Ectodermal cell (in vitro differentiated cells): ENCODE measurements around the gene PERM1.
A peak's percentile ranks its signal among the peaks of the same experiment; 100 is the strongest.
"Not testable (repeated sequence)": the region's sequence is repeated elsewhere in the genome, so short reads cannot be mapped to it uniquely, and the experiment has no call there.

Experiments
- H3K27ac ChIP-seq: 2 replicates; pipeline ENCODE4 v1.7.0; 2013; ENCODE audit warnings: mild to moderate bottlenecking, low read depth, low read length; ENCODE audit not compliant: insufficient read depth, poor library complexity, severe bottlenecking
- H3K27me3 ChIP-seq: 2 replicates; pipeline ENCODE4 v1.7.0; 2013; ENCODE audit warnings: mild to moderate bottlenecking, low read length; ENCODE audit not compliant: insufficient read depth, control insufficient read depth, poor library complexity, severe bottlenecking
- H3K36me3 ChIP-seq: one replicate; pipeline ENCODE4 v1.7.0; 2013; ENCODE audit warnings: low read length; ENCODE audit not compliant: control insufficient read depth, insufficient read depth
- H3K4me1 ChIP-seq: one replicate; pipeline ENCODE4 v1.7.0; 2013; ENCODE audit warnings: low read length; ENCODE audit not compliant: control insufficient read depth, insufficient read depth
- H3K4me3 ChIP-seq: 2 replicates; pipeline ENCODE4 v1.7.0; 2013; ENCODE audit warnings: low read depth, low read length, control low read depth; ENCODE audit not compliant: insufficient read depth
- H3K9me3 ChIP-seq: 2 replicates; pipeline ENCODE4 v1.7.0; 2013; ENCODE audit warnings: mild to moderate bottlenecking, low read length, moderate library complexity; ENCODE audit not compliant: control insufficient read depth
- WGBS, 2 experiments: methylation state at CpG; one replicate each; pipeline ENCODE4 v1.1.7; 2013; ENCODE audit warnings: missing lambda C conversion rate in 2 of 2; 5-methylcytosine and 5-hydroxymethylcytosine counted together

The PERM1 gene

GRCh38 chr1:1014799-1015681 lies 33.1 kb upstream of the PERM1 start:
- H3K9me3 ChIP-seq, result no peaks in the 10 kb centered on the region
- H3K4me1 ChIP-seq, result peaks cover 23% of the 10 kb centered on the region
- peak overlapping the region; percentile 61 for H3K4me3 ChIP-seq
- no peaks in the 10 kb centered on the region for H3K27me3 ChIP-seq
- H3K36me3 ChIP-seq, result no peaks in the 10 kb centered on the region
- 77% methylated on average over 20 of the region's 20 CpGs for WGBS, 2 experiments
- H3K27ac ChIP-seq, result no peak overlapping the region

GRCh38 chr1:1013922-1014648 lies 32.2 kb upstream of the PERM1 start:
- 55 to 57% methylated on average over 41 of the region's 41 CpGs for WGBS, 2 experiments
- H3K4me3 ChIP-seq, result peak overlapping the region; percentile 61
- H3K36me3 ChIP-seq, result no peaks in the 10 kb centered on the region
- no peak overlapping the region for H3K27ac ChIP-seq
- H3K4me1 ChIP-seq, result peaks cover 23% of the 10 kb centered on the region
- H3K27me3 ChIP-seq, result no peaks in the 10 kb centered on the region
- H3K9me3 ChIP-seq, result no peaks in the 10 kb centered on the region

GRCh38 chr1:1013105-1013921 lies 31.4 kb upstream of the PERM1 start, which contains the start of gene ISG15:
ISG15 (plus strand) TSS chr1:1013497; CDS start chr1:1013574, 77 bp downstream.
- H3K36me3 ChIP-seq, result no peaks in the 10 kb centered on the region
- WGBS, 2 experiments, result 9% methylated on average over 30 of the region's 30 CpGs
- H3K4me1 ChIP-seq, result peaks cover 23% of the 10 kb centered on the region
- H3K27me3 ChIP-seq, result no peaks in the 10 kb centered on the region
- H3K9me3 ChIP-seq, result no peaks in the 10 kb centered on the region
- peak within 1 kb of the TSS; percentile 61 for H3K4me3 ChIP-seq
- peak within 1 kb of the TSS; percentile 62 for H3K27ac ChIP-seq

DNA sequence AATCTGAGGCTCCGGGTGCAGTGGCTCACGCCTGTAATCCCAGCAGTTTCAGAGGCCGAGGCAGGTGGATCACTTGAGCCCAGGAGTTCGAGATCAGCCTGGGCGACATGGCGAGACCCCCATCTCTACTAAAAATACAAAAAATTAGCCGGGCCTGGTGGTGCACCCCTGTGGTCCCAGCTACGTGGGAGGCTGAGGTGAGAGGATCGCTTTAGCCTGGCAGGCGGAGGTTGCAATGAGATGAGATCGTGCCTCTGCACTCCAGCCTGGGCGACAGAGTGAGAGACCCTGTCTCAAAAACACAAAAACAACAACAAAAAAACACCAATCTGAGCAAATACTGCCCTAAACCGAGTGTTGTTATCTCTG lies 30.8 kb upstream of the PERM1 start:
- Histone ChIP-seq H3K4me1 (peaks cover 23% of the 10 kb centered on the region), H3K4me3 (peak overlapping the region; percentile 61), H3K27ac (peak overlapping the region; percentile 62)
- not testable (repeated sequence) for H3K27me3 ChIP-seq, H3K36me3 ChIP-seq, H3K9me3 ChIP-seq
- WGBS, 2 experiments, result 78 to 82% methylated on average over 13 of the region's 13 CpGs

GRCh38 chr1:1011396-1011949 lies 29.6 kb upstream of the PERM1 start:
- H3K4me1 ChIP-seq, result peaks cover 23% of the 10 kb centered on the region
- 86 to 87% methylated on average over 14 of the region's 14 CpGs for WGBS, 2 experiments

GRCh38 chr1:1010131-1010530 lies 28.2 kb upstream of the PERM1 start:
- H3K9me3 ChIP-seq, H3K27ac ChIP-seq, H3K36me3 ChIP-seq, H3K4me3 ChIP-seq, H3K27me3 ChIP-seq: not testable (repeated sequence)
- H3K4me1 ChIP-seq, result peaks cover 30% of the 10 kb centered on the region
- WGBS, 2 experiments, result 85 to 91% methylated on average over 7 to 8 of the region's 8 CpGs

More at GRCh38 chr1:1011396-1011949, 29.6 kb upstream of the PERM1 start:
- Histone ChIP-seq H3K4me3 (no peak overlapping the region), H3K9me3 (no peaks in the 10 kb centered on the region), H3K27me3 (no peaks in the 10 kb centered on the region), H3K36me3 (no peaks in the 10 kb centered on the region), H3K27ac (no peak overlapping the region)

DNA sequence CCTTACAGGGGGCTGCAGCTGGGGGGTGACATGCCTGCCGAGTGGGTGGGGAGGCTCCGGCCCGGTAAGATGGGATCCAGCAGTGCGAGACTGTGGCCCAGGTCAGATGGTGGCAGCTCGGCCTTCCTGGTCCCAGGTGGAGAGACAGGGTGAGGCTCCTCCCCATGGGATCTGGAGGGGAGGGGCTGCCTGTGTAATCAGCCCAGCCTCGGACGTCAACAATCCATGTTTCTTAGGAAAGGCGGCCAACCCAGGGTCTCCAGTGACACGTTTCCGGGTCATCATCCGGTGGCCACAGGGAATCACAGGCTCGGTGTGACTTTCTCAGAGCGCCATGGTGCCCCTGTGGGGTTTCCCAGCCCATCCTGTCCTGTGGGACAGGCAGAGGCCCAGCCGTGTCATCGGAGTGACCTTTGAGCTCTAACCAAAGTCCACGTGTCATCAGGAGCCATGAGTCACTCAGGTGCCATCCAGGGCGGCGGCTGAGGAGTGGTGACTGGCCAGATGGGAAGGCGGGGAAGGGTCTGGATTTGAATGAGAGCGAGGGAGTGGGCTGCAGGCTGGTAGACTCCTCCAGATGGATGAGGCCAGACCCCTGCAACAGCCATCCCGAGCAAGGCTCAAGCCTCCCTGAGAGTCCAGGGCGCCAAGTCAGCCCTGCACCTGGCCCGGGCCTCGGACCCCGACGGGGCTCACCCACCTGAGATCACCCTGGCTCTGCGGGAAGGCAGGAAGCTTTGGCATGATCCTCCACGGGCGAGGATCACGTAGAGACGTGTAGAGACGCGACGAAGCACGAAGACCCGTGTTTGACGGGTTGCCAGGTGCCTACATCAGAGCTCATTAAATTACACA lies 24.6 kb upstream of the PERM1 start:
- Histone ChIP-seq H3K27me3 (peaks cover 12% of the 10 kb centered on the region), H3K27ac (no peak overlapping the region), H3K9me3 (no peaks in the 10 kb centered on the region), H3K4me1 (peaks cover 31% of the 10 kb centered on the region), H3K4me3 (no peak overlapping the region), H3K36me3 (no peaks in the 10 kb centered on the region)
- 91% methylated on average over 37 of the region's 37 CpGs for WGBS, 2 experiments

DNA sequence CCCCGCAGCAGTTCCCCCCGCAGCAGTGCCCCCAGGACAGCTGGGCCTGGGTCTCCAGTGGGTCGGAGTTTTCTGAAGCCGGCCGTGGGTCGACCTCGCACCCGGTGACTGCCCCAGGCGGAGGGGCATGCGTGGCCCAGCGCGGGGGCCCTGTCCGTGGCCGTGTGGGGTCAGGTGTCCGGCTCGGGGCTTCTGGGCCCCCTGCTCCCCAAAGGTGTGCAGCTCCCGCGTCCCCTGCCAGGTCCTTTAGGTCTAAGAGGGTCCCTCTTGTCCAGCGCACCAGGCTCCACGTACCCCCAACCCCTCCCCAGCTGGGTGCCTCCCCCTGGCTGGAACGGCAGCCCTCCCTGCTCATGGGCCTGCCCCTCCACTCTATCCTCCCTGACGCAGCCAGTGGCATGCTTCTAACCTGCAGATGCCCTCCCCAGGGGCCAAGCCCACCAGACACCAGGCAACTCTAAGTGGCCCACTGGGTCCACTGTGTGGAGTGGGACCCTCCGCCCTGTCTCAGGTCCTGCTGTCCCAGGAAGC lies 23.9 kb upstream of the PERM1 start:
- Histone ChIP-seq H3K27ac (no peak overlapping the region), H3K4me3 (no peak overlapping the region), H3K4me1 (peaks cover 31% of the 10 kb centered on the region), H3K27me3 (peaks cover 19% of the 10 kb centered on the region), H3K9me3 (no peaks in the 10 kb centered on the region), H3K36me3 (no peaks in the 10 kb centered on the region)
- 78 to 79% methylated on average over 23 of the region's 23 CpGs for WGBS, 2 experiments
